DMS114 treated with DMSO at 0.1 percent for 48 hours (cell line): ENCODE measurements around the gene UQCRC1.

Experiments
- DNase-seq: peaks from one replicate; lab custom pipeline; 2025; ENCODE audit not compliant: unreplicated experiment; lab: John Stamatoyannopoulos, UW

UQCRC1 gene

DNA sequence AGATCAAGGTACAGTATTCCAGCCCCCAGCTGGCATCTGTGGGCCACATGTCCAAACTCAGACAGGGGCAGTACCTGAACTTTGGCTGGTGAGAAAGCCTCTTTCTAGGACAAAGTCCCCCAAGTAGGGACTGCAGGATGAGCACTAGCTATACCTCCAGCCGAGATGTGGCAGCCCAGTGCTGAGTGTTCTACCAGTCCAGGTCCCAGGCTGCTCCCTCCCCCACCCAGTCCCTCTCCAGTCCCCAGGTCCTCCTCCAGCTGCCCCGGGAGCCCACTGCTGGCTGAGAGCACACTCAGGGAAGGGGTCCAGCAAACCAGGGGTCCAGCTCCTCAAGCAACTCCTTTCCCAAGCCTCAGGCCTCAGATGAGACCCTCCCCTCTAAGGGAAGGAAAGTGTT lies 24.3 kb upstream of the UQCRC1 start:
- DNase-seq = no peak

DNA sequence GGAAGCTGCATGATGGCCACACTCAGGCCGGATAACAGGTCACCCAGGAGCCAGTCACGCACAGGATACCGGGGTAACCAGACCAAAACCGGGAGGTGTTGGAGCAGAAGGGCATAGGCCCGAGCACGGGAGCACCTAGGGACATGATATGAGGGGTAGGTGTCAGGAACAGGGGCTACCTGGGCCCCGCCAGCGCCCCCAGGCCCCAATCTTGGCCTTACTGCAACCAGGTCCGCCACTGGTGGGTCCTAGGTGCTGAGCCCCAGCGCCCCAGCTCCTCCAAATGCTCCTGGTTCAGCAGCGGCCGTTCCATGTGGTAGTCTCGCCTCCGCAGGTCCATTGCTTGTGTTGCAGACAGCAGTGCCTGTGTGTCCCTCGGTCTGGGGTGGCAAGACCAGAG lies 23.8 kb upstream of the UQCRC1 start:
- no peak for DNase-seq

DNA sequence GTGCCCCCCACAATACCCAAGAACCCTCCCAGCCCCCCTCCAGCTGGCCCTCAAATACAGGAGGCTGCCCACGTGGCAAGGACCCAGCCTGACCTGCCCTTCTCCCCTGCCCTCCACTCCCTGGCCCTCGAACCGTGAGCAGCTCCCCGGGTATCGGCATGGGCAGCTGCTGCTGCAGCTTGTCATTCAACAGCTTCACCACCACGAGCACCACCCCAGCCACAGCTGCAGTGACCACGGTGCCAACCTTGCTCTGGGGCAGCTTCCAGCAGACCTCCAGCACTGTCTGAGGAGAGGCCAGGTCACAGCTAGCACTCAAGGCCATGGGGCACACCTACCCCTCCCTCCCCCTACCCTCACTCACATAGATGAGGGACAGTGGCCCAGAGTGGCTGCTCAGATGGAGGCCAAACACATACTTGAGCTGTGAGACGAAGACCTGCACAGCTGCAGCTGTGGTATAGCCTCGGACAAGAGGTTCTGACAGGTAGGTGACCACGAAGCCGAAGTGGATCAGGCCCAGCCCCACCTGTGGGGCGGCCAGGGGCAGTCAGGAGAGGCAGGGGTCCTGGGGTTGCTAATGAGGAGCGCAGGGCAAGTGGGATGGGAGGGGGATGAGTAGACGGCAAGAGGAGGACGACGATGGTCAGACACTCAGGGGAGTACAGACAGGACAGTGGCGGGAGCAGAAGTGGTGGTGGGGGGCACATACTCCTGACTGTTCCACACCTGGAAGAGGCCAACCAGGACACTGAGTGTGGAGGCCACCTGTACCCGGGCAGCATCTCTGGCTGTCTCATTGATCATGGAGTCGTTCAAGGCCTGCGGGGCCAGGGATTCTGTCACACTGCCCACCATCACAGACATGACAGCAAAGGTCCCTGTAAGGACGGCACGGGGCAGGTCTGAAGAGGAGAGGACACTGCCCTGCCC lies 22.3 kb upstream of the UQCRC1 start:
- no peak for DNase-seq

DNA sequence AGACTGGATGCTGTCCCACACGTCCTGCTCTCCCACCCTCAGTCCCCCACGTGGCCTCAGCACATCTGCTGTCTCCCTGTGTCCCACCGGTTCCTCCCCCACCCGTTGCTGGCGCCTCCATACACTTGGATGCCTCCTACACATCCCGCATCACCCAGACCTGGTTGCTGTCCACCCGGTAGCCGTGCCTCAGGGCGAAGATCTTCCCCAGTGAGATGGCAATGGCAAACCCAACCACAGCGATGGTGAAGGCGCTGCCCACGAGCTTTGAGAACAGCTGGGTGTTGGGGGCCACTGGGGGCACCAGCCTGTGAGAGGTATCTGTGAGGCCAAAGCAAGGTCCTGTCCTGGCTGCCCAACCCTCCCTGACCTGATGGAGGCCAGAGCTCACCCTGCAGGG lies 21.4 kb upstream of the UQCRC1 start:
- no peak for DNase-seq

DNA sequence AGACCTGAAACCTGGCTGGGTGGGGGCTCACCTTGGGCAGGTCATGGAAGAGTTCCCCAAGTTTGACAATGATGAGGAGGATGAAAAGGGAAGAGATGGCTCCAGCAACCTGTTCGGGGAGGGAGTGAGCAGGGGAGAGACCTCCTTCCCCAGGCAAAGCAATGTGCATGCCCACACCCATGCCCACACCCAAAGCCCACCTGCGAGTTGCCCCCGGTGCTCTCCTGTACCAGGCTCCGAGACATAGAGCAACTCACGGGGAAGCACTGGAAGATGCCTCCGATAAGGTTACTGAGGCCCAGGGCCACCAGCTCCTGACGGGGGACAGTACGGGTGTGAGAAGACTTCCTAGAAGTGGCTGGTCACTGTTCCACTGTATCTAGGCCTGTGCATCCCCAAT lies 21.0 kb upstream of the UQCRC1 start:
- DNase-seq = no peak

DNA sequence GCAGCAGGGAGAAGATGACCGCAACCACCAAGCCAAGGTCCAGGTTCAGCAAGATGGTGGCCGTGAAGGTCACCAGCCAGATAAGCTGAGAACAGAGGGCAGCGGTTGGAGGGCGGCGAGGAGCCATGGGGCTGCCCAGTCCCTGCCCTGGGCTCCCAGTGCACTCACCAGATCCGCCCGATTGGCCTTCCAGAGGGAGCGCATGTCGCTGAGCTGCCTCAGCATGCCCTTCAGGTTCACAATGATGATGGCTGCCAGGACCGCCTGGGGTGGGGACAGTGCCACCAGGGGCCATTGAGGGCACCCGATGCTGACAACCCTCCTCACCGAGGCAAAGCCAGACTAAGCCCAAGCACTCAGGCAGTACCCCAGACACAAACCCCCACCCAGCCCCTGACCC lies 20.4 kb upstream of the UQCRC1 start:
- no peak for DNase-seq

DNA sequence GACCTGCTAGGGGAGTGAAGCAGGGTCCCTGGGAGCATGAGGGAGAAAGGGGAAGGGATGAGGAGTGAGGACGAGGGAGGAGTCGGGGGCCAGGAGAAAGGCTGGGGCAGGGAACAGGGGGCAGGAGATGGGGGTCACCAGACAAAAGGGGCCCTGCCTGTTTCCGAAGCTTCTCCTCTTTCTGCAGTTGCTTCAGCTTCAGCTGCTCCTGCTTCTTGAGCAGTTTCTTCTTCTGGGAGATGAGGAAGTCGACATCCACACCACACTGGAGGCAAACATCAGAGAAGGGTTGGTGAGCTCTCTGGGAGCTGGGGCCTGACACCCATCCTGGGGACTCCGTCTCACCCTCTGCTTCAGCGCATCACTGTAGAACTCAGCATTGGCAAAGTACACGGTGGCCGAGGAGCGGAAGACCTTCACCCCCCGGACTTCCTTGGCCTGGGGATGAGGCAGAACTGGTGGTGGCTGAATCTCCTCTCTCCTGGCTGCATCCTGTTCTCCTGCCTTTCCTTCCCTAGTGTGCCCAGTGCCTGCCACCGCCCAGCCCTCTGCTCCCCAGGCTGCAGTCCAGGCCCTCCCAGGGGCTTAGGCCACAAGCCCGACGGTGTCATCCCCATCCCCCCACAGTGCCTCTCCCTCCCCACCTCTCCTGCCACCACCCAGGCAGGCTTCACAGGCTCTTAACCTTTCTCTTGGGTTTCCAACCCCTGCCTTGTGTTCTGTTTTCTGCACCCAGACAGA lies 19.0 kb upstream of the UQCRC1 start:
- DNase-seq = no peak

DNA sequence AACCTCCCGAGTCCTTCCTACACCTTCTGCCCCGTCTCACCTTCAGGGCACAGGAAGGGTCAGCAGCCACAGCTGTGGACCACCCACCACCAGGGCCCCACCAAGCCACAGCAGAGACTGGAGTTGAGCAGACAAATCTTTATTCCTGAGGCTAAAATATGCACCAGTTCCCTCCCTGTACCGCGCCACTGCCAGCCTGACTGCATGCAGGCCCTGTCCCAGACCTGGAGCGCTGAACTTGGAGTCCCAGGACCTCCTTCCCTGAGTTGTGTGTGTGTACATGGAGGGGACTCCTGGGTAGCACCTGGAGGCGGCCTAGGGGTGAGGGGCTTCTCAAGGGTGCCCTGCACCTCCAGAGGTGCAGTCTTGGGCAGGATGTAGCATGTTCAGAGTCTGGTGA lies 16.2 kb upstream of the UQCRC1 start:
- no peak for DNase-seq

DNA sequence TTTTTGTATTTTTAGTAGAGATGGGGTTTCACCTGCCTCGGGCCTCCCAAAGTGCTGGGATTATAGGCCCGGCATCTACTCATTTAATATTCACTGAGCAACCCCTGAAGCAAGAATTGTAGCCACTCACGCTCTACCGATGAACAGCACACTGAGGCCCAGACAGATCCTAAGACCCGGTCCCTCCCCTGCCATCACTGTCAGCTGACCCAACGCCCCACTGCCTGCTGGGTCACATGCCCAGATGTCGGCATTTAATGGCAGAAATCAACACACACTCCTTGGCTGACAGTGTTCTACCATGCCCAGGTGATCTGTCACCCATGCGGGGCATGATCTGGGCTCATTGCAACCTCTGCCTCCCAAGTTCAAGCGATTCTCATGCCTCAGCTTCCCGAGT lies 15.3 kb upstream of the UQCRC1 start:
- DNase-seq = no peak

DNA sequence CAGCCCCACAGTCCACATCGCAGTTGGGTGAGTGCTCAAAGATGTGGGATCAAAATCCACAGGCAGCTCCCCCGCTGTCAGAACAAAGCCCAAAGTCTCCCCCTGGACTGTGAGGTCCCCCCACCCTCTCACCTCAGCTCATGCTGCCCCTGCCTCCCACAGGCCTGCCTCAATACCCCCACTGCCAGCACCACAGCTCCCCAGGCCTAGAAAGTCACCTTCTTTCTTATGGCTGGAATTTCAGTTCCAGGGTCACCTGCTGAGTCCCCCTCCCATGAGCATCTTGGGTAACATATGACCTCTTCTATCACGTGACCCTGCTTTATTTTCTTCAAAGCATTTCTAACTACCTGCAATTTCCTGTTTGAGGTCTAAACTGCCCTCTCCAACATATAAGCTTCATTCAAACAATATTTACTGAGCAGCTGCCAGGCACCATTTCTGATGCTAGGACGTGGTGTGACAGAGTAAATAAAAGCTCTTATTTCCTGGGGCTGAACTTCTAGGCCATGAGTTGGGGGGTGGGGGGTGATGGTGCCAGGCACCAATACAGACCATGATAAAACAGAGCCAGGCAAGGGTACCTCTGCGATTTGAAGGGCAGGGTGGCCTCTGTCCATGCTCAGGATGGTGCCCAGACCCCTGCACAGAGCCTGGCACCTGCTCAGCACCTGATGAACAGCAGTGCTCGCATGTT lies 14.6 kb upstream of the UQCRC1 start:
- no peak for DNase-seq

DNA sequence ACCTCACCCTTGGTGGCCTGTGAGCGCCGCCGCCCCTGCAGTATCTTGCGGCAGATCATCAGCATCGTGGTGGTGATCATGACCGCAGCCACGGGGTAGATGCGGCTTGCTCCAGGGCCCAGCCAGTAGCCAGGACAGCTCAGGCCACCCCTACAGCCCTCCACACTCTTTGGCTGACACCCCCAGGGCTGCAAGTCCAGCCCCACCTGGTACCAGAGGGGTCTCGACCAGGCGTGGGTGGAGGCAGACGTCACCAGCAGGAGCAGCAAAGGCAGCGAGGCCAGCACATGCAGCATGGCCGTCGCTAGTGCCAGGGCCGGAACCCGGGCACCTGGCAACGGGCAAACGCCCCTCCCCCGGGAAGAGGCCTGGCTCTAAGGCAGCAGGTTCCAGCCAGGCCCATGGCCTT lies 12.0 kb upstream of the UQCRC1 start, which contains the start of gene TMEM89:
TMEM89 (minus strand) TSS at position 309 of the 409 bp plus-strand sequence; CDS start at position 296, 13 bp downstream.
- no peak for DNase-seq

DNA sequence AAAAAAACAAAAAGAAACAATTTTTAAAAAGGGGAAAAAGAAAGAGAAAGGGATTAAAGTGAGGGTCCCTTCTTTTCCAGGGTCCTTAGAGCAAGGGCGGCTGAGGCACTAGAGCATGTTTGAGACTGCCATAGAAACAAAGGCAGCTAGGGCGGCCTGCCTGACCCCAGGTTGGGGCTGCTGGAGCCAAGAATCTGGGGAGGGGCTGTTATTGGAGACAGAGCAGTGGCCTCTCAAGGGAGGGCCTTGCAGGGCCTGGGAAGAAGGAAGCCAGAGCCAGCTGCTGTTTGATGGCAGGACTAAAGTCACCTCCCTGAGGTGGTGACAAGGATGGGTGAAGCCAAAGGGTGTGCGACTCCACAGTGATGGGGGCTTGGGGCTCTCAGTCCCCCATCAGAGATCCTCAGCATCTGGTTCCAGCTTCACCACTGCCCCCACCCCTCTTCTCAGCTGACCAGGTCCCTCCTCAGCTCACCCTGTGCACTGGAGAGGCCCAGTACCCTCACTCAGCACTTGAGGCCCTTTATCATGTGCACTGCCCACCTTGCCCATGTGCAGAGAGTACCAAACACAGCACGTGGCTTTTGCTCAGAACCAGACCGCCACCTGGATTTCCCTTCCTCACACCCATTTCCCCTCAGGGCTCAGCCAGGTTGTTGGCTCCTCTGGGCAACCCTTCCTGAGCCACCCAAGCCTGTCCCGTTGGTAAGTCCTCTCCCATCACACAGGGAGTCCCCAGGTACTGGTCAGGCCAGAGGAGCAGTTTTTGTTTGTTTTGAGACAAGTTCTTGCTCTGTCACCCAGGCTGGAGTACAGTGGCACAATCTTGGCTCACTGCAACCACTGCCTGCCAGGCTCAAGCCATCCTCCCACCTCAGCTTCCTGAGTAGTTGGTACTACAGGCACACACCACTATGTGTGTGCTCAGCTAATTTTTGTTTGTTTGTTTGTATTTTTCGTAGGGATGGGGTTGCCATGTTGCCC lies 10.4 kb upstream of the UQCRC1 start:
- DNase-seq = no peak

DNA sequence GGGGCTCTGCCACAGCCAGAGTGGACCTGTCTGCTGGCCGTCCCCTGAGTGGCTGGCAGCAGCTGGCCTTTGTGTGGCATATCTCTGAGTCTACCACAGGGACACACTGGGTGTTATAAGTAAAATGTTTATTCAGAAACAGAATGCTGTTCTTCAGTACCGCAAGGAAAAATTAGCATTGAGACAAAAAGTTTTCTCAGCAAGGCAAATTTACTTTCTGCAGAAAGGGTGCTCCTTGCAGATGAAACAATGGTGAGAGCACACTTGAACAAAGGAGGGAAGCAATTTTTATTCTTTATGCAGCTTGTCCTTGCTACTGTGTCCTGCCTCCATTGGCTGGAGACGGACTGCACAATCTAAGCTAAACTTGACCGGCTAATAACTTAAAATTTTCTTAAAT lies 8.1 kb upstream of the UQCRC1 start:
- DNase-seq = no peak

DNA sequence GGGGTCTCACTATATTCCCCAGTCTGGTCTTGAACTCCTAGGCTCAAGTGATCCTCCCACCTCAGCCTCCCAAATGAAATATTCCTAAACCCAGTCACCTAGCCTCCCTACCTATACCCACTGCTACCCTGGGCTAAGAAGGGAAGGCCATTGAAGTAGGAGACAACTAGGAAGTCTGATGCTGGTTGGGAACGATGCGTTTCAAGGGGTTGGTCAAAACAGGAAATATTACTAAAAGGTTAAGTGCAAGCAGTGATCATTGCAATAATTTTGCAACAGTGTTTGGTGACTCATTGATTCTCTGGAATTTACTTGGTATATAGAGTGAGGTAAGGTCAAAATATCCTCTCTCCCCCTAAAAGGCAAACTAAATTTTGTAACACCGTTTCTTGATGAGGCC lies 4.6 kb upstream of the UQCRC1 start:
- DNase-seq = no peak

DNA sequence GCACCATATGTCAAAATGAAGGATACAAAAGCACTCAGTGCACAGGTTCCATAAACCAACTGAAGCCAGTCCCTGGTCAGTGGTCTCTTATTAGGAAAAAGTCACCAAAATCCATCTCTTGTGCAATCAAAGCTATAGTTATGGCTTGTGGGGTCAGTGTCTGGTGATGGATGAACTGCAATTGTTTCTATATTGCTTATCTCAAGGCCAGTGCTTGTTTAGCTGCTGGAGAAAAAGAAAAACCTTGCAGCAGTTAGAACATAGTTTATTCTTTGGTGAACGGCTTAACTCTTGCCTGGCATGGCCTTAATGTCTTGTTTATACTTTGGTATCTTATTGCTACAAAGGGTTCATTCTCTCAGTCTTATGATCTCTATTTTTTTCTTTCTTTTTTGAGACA lies 2.9 kb upstream of the UQCRC1 start:
- no peak for DNase-seq

DNA sequence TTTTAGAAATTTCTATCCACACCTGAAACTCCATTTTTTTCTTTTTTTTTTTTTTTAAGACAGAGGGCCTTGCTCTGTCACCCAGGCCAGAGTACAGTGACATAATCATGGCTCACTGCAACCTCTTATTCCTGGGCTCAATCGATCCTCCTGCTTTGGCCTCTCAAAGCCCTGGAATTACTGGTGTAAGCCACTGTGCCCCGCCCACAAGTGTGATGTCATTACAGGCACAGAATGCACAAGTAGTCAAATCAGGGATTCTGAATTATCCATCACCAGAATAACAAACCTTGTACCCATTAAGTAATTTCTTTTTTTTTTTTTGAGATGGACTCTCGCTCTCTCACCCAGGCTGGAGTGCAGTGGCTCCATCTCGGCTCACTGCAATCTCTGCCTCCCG lies 1.9 kb downstream of the UQCRC1 start:
- DNase-seq = no peak

DNA sequence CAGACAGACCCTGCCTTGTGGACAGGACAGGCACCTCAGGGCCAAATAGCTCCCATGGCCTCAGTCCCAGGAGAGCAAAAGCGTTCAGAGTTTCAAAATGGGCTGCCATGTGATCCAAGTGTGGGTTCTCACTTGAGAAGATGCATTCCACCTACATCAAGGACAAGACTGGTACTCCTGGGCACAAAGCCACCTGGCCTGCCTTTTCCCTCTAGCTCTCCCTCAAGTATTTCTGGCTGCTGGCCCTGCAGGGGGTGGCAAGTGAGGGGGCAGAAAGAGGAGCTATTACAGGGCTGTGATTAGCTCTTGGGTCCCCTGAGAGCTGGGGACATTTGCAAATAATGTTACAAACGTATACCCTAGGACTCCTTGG lies 7.8 kb downstream of the UQCRC1 start:
- no peak for DNase-seq

DNA sequence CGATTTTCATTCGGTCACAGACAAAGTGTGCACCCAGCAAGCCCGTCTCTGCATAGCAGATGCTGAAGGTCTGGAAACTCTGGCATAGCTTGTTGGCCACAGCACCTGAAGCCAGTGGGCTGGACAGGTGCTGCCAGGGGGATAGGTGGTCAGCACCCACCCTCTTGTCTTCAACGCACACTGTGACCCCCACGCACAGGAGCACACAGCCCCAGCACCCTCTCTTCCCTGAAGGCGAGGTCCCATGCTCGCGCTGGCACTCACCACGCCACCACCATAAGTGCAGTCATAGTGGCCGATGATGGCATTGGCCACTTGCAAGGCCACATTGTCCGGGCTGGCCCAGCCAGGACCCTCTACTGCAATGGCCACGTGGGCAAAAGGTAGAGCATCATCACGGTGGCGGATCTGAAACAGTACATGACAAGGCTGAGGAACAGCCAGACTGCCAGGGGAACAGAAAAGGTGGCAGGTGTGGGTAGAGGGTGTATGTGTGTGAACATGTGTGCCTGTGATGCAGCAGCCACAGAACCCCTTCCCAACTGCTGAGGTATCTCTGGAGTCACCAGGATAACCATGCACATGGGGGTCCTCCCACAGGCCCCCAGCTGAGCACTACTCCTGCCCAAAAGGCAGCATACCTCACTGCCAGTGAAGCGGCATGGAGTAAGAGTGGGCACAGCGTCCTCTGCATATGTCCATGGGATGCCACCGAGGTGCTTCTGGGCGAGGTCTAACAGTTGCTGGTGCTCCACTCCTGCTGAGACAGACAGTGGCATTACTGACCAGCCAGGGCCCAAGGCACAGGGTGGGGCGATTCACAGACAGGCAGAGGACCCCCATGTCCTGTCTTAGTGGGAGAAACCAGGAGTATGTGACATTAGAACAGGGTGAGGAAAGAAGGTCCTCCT lies 8.5 kb downstream of the UQCRC1 start:
- no peak for DNase-seq

DNA sequence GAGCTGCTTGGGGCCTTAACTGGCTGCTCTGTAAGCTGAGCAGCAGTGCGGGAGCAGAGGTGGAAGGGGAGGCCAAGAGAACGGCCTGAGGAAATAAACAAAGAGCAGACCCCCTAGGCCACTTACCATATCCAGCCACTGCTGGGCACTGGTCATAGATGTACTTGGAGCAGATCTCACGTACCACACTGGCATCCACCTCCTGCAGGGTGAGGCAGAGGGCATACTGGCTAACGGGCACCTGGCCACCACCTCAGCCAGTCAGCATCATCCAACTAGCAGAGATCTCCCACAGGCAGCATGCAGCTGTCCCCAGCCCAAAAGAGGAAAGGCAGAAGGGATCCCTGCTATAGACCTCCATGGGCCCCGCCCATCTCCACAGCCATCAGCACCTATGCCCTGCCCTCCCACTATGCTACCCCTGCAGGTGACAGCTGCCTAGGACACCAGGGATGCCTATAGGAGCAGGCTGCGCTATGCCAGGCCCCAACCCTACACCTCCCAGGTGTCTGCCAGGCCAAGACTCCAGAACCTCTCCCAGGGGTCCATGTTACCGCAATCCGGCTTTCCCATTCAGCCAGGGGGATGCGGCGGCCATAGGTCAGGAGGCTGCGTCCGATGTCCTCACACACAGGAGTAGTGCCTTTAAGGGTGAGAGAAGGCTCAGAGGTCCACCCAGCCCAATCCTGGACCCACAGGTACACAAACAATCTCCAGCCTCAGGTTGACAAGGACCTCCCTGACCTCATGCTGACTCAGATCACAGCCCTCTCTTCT lies 9.7 kb downstream of the UQCRC1 start:
- DNase-seq = no peak
